Choroid plexus epithelial cell (primary cell): Measurements from ENCODE around the gene ABCB6.

Experiments
- DNase-seq: peaks from one replicate; pipeline ENCODE4 v3.0.0-alpha.2; 2010; ENCODE audit warnings: low read depth
- H3K4me3 ChIP-seq: 2 replicates; pipeline ENCODE4 v1.5.1; 2011; ENCODE audit warnings: low read depth, mild to moderate bottlenecking, control low read depth, low read length, moderate library complexity
- CTCF ChIP-seq: conservative IDR thresholded peaks from 2 replicates; pipeline ENCODE4 v1.5.1; 2011; ENCODE audit warnings: low read depth, mild to moderate bottlenecking, control low read depth, inconsistent platforms, low read length, moderate library complexity

Gene ABCB6

DNA sequence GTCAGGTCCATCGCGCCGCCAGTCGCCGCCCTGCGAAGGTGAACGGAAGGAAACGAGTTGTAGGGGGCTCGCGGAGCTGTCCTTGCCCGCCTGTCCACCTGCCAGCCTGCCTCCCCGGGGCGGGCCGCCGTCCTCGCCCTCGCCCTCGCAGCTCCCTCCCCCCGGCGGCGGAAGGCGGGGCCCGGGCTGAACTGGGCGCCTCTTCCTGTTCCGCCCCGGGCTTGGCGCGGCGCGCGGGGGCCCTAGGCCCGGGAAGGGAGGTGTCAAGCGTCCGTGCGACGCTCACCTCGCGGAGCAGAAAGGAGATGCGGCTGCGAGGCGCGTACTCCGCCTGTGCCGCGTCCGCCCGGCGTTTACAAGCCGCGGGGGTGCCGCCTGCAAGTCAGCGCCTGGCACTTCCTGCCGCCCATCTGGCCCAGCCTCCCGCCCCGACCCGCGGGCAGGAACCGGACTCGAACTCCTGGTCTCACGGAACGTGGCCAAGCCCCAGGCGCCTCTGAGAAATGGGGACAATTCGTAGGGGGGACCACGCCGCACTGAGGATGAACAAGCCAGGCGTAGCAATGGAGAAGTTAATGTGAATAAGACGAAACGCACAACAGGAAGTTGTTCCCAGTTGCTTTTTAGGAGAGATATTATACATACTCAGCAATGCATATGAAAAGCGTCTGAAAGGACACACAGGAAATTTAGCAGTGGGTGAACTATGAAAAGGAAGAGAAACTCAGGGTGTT is 41.8 kb downstream of the ABCB6 start, which contains the start of gene CNPPD1:
Gene CNPPD1 (minus strand): TSS at position 108 of the 734 bp plus-strand sequence. CDS start 97 bp downstream, at position 11.
- TF ChIP-seq CTCF, result no peak
- DNase-seq, result peak; percentile 76

GRCh38 chr2:219175928-219176817 is 42.6 kb downstream of the ABCB6 start:
- peak overlapping the region; percentile 67 for H3K4me3 ChIP-seq
- peak; percentile 50 for DNase-seq
- TF ChIP-seq CTCF, result no peak

More for the DNA sequence above, 41.8 kb downstream of the ABCB6 start, which contains the start of gene CNPPD1:
- peak within 1 kb of the TSS; percentile 67 for H3K4me3 ChIP-seq

DNA sequence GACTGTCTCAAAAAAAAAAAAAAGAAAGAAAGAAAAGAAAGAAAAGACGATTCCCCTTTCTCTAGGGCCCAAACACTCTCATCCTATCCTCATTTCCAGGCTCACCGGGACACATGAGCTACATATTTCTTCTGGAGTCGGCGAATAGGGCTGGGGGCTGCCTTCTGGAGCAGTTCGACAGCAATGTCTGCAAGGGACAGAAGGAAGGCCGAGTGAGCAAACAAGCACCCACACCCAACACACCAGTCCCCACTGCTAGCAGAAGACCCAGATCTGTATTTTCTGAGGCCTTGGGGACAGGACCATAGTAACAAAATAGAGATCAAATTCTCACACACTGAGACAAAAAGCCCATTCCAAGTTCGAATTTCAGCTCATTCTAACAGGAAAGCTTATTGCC is 43.3 kb downstream of the ABCB6 start:
- no peak for TF ChIP-seq CTCF
- DNase-seq, result no peak
- no peak overlapping the region for H3K4me3 ChIP-seq

DNA sequence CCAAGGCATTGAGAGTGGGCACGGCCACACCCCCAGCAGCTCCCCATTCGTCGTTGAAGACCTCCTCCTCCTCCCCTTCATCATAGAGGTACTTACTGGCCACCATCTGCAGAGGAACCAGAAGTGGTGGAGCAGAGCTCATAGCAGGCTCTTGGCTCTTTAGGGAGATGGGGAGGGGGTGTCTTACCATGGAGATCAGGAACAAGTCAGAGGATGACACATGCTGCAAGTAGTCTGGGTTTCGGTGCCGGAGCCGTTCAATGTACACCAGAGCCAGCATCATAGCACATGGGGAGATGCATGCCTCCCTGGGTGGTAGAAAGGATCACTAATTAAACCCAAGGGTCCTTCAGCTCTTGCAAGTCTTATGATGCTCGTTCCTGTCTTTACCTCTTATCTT is 44.0 kb downstream of the ABCB6 start:
- no peak for TF ChIP-seq CTCF
- DNase-seq, result no peak
- H3K4me3 ChIP-seq, result no peak overlapping the region

GRCh38 chr2:219174146-219174545 is 44.6 kb downstream of the ABCB6 start:
- TF ChIP-seq CTCF, result no peak
- no peak overlapping the region for H3K4me3 ChIP-seq
- DNase-seq, result no peak

- H3K4me3 ChIP-seq, result no peak overlapping the region
- DNase-seq, result no peak
- TF ChIP-seq CTCF, result no peak
Measured at GRCh38 chr2:219173176-219173575, 45.6 kb downstream of the ABCB6 start.
